DOHH2 (cell line): ENCODE data around the gene DNAJB6.

Experiments used
- H3F3A ChIP-seq: fragments of 200-600 bp; sonication (generic), shearing (Covaris generic); 2 replicates; pipeline ENCODE4 v1.6.0; 2016; ENCODE audit warnings: antibody characterized with exemption, mild to moderate bottlenecking; ENCODE audit not compliant: control insufficient read depth, insufficient read depth
- H3K27ac ChIP-seq: fragments of 200-600 bp; sonication (generic); 2 replicates; pipeline ENCODE4 v1.5.1; 2014; ENCODE audit warnings: low read depth, mild to moderate bottlenecking, low read length, moderate library complexity
- H3K27me3 ChIP-seq: fragments of 200-600 bp; sonication (generic); 2 replicates; pipeline ENCODE4 v1.6.1; 2014; ENCODE audit warnings: mild to moderate bottlenecking, low read length, mixed read lengths; ENCODE audit not compliant: control insufficient read depth
- H3K36me3 ChIP-seq: fragments of 200-600 bp; sonication (generic); 2 replicates; pipeline ENCODE4 v1.6.1; 2014; ENCODE audit warnings: mild to moderate bottlenecking, low read length, moderate library complexity, mixed read lengths; ENCODE audit not compliant: control insufficient read depth
- H3K4me1 ChIP-seq: fragments of 200-600 bp; sonication (generic); 2 replicates; pipeline ENCODE4 v1.6.1; 2014; ENCODE audit warnings: mild to moderate bottlenecking, low read length, mixed read lengths; ENCODE audit not compliant: control insufficient read depth
- H3K4me2 ChIP-seq: fragments of 200-600 bp; sonication (generic); 2 replicates; pipeline ENCODE4 v1.6.0; 2014; ENCODE audit warnings: mild to moderate bottlenecking, low read length, moderate library complexity
- H3K4me3 ChIP-seq: fragments of 200-600 bp; sonication (generic); 2 replicates; pipeline ENCODE4 v1.5.1; 2014; ENCODE audit warnings: mild to moderate bottlenecking, low read length, mixed read lengths
- H3K79me2 ChIP-seq: fragments of 200-600 bp; sonication (generic); 2 replicates; pipeline ENCODE4 v1.6.1; 2014; ENCODE audit warnings: mild to moderate bottlenecking, low read length, mixed read lengths; ENCODE audit not compliant: control insufficient read depth
- H3K9me2 ChIP-seq: fragments of 200-600 bp; sonication (generic); replicated peaks from 2 replicates; pipeline ENCODE4 v1.6.1; 2014; ENCODE audit warnings: mild to moderate bottlenecking, low read length, mixed read lengths; ENCODE audit not compliant: control insufficient read depth
- H3K9me3 ChIP-seq: fragments of 200-600 bp; sonication (generic); 2 replicates; pipeline ENCODE4 v1.6.1; 2014; ENCODE audit warnings: antibody characterized with exemption, low read length, mixed read lengths; ENCODE audit not compliant: control insufficient read depth, insufficient read depth
- H4K20me1 ChIP-seq: fragments of 200-600 bp; sonication (generic); 2 replicates; pipeline ENCODE4 v1.6.0; 2014; ENCODE audit warnings: low read depth, mild to moderate bottlenecking, antibody characterized with exemption, low read length, moderate library complexity; ENCODE audit not compliant: control insufficient read depth, insufficient read depth
- EZH2phosphoT487 ChIP-seq: fragments of 200-600 bp; sonication (generic); IDR thresholded peaks from 2 replicates; pipeline ENCODE4 v1.6.1; 2017; ENCODE audit warnings: borderline replicate concordance, mild to moderate bottlenecking, antibody characterized with exemption, low read length, moderate library complexity, mixed read lengths
- TF ChIP-seq, protein P1 (sequence below): fragments of 200-600 bp; sonication (generic); IDR thresholded peaks from one replicate; pipeline ENCODE4 v1.5.1; 2014; ENCODE audit warnings: antibody characterized with exemption, mild to moderate bottlenecking, low read depth, low read length; ENCODE audit not compliant: poor library complexity, severe bottlenecking

The DNAJB6 gene

GRCh38 chr7:157432957-157433576 lies 96.3 kb downstream of the DNAJB6 start:
- H4K20me1 ChIP-seq, result no peaks in the 10 kb centered on the region
- H3K4me1 ChIP-seq, result no peaks in the 10 kb centered on the region
- no peak overlapping the region for H3K4me3 ChIP-seq
- H3K36me3 ChIP-seq, result no peaks in the 10 kb centered on the region
- H3K4me2 ChIP-seq, result no peak overlapping the region
- H3K79me2 ChIP-seq, result no peaks in the 10 kb centered on the region
- H3K9me3 ChIP-seq, result no peaks in the 10 kb centered on the region
- no peaks in the 10 kb centered on the region for H3F3A ChIP-seq
- no peaks in the 10 kb centered on the region for H3K9me2 ChIP-seq
- TF ChIP-seq, protein P1, sequence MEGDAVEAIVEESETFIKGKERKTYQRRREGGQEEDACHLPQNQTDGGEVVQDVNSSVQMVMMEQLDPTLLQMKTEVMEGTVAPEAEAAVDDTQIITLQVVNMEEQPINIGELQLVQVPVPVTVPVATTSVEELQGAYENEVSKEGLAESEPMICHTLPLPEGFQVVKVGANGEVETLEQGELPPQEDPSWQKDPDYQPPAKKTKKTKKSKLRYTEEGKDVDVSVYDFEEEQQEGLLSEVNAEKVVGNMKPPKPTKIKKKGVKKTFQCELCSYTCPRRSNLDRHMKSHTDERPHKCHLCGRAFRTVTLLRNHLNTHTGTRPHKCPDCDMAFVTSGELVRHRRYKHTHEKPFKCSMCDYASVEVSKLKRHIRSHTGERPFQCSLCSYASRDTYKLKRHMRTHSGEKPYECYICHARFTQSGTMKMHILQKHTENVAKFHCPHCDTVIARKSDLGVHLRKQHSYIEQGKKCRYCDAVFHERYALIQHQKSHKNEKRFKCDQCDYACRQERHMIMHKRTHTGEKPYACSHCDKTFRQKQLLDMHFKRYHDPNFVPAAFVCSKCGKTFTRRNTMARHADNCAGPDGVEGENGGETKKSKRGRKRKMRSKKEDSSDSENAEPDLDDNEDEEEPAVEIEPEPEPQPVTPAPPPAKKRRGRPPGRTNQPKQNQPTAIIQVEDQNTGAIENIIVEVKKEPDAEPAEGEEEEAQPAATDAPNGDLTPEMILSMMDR, result peak; percentile 95
- no peak for TF ChIP-seq EZH2phosphoT487
- no peaks in the 10 kb centered on the region for H3K27me3 ChIP-seq
- no peak overlapping the region for H3K27ac ChIP-seq

DNA sequence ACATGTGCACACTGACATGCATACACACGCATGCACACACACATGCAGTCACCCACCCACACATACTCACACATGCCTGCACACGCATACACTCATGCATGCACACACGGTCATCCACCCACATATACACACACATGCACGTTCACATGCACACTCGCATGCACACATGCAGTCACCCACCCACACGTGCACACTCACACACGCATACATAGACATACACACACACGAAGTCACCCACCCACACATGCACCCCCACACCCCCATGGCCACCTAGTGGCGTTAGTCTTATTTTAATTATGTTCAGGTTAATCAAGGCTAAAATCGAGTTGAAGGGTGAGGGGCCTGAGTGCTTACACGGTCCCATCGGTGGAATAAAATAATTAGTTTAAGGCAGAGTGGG lies 96.8 kb downstream of the DNAJB6 start:
- TF ChIP-seq EZH2phosphoT487, result no peak
- TF ChIP-seq, protein P1, result no peak
- Histone ChIP-seq H3F3A (no peaks in the 10 kb centered on the region), H4K20me1 (no peaks in the 10 kb centered on the region), H3K4me1 (no peaks in the 10 kb centered on the region), H3K27me3 (no peaks in the 10 kb centered on the region), H3K79me2 (no peaks in the 10 kb centered on the region), H3K9me3 (no peaks in the 10 kb centered on the region), H3K9me2 (no peaks in the 10 kb centered on the region), H3K4me3 (no peak overlapping the region), H3K4me2 (no peak overlapping the region), H3K27ac (no peak overlapping the region), H3K36me3 (no peaks in the 10 kb centered on the region)

DNA sequence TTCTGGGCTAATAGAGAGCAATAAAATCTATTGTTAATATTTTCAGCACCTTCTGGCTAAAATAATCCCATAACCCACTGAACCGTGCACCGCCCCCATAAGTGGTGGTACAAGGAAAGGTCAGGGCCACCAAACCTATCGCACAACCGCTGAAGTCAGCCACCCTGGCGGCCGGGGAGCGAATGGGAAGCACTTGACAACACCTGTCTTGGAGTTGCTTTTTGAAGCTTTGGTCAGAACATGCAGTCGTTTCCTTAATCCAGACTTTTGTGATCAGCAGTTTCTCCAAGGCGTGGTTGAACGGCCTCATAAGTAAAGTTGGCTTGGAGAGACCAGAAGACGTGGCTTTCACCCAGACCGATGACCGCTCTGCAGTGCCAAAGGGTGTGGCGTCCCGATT lies 97.4 kb downstream of the DNAJB6 start:
- H3F3A ChIP-seq, result no peaks in the 10 kb centered on the region
- H3K4me3 ChIP-seq, result no peak overlapping the region
- H3K9me3 ChIP-seq, result no peaks in the 10 kb centered on the region
- H3K4me1 ChIP-seq, result no peaks in the 10 kb centered on the region
- H3K36me3 ChIP-seq, result no peaks in the 10 kb centered on the region
- no peak for TF ChIP-seq EZH2phosphoT487
- TF ChIP-seq, protein P1, result no peak
- no peaks in the 10 kb centered on the region for H4K20me1 ChIP-seq
- H3K9me2 ChIP-seq, result no peaks in the 10 kb centered on the region
- H3K79me2 ChIP-seq, result no peaks in the 10 kb centered on the region
- H3K27me3 ChIP-seq, result no peaks in the 10 kb centered on the region
- no peak overlapping the region for H3K27ac ChIP-seq
- H3K4me2 ChIP-seq, result no peak overlapping the region
